ENCODE data around the gene RPN2. TPM values are rescaled to one million over a fixed set of nuclear protein-coding genes. Genes with fewer than 3 reads are reported as not detected.

Gene RPN2
- total RNA-seq, 6 experiments from 2014 or later = 91.7 to 188 (median 148) TPM

GRCh38 chr20:37204056-37204455 lies 24.9 kb downstream of the RPN2 start:
- H3K27ac ChIP-seq = no peak overlapping the region
- no peak for TF ChIP-seq POLR2A (IDR thresholded peaks at IDR 0.05)
- 64% methylated on average over 1 of the region's 3 CpGs for WGBS (ENCODE audit: insufficient coverage, low coverage, low lambda C conversion rate, missing lambda C conversion rate)
- no peaks in the 10 kb centered on the region for H3K9me3 ChIP-seq
- peaks cover 0 to 15% (median 0%) of the 10 kb centered on the region in 4 donors for H3K4me1 ChIP-seq
- intact Hi-C loops (cut with DNase I) = no loop called here
- no peak for ATAC-seq
- H3K4me3 ChIP-seq = no peak overlapping the region
- H3K36me3 ChIP-seq = peaks cover 0 to 93% (median 40%) of the 10 kb centered on the region in 4 donors
- H3K27me3 ChIP-seq = no peaks in the 10 kb centered on the region
- no peak for DNase-seq

- Histone ChIP-seq H3K4me3 (no peak overlapping the region), H3K36me3 (peaks cover 0 to 93% (median 45%) of the 10 kb centered on the region in 4 donors), H3K27me3 (no peaks in the 10 kb centered on the region), H3K4me1 (peaks cover 0 to 4% (median 0%) of the 10 kb centered on the region in 4 donors), H3K27ac (no peak overlapping the region), H3K9me3 (no peaks in the 10 kb centered on the region)
- intact Hi-C loops (cut with DNase I) = no loop called here
- DNase-seq (no peak), ATAC-seq (no peak)
- WGBS (ENCODE audit: insufficient coverage, low coverage, low lambda C conversion rate, missing lambda C conversion rate) = 66% methylated on average over 5 of the region's 6 CpGs
- TF ChIP-seq CTCF (IDR thresholded peaks at IDR 0.05) (no peak), POLR2A (IDR thresholded peaks at IDR 0.05) (no peak)
Measured at GRCh38 chr20:37205130-37205529, 26.0 kb downstream of the RPN2 start.

GRCh38 chr20:37205794-37206193 lies 26.7 kb downstream of the RPN2 start:
- no peaks in the 10 kb centered on the region for H3K27me3 ChIP-seq
- ATAC-seq = no peak
- H3K36me3 ChIP-seq = peaks cover 0 to 94% (median 47%) of the 10 kb centered on the region in 4 donors
- intact Hi-C loops (cut with DNase I) = no loop called here
- TF ChIP-seq POLR2A (IDR thresholded peaks at IDR 0.05) (no peak), CTCF (IDR thresholded peaks at IDR 0.05) (no peak)
- H3K4me3 ChIP-seq = no peak overlapping the region
- H3K27ac ChIP-seq = no peak overlapping the region
- no peaks in the 10 kb centered on the region for H3K9me3 ChIP-seq
- WGBS (ENCODE audit: insufficient coverage, low coverage, low lambda C conversion rate, missing lambda C conversion rate) = 83% methylated on average over 2 of the region's 2 CpGs
- DNase-seq = no peak
- H3K4me1 ChIP-seq = no peaks in the 10 kb centered on the region

GRCh38 chr20:37207171-37207570 lies 28.0 kb downstream of the RPN2 start:
- ATAC-seq (no peak), DNase-seq (no peak)
- intact Hi-C loops (cut with DNase I) = no loop called here
- Histone ChIP-seq H3K27me3 (no peaks in the 10 kb centered on the region), H3K4me3 (no peak overlapping the region), H3K9me3 (no peaks in the 10 kb centered on the region), H3K27ac (no peak overlapping the region), H3K4me1 (no peaks in the 10 kb centered on the region), H3K36me3 (peaks cover 0 to 96% (median 52%) of the 10 kb centered on the region in 4 donors)
- WGBS (ENCODE audit: insufficient coverage, low coverage, low lambda C conversion rate, missing lambda C conversion rate) = 90% methylated on average over 4 of the region's 11 CpGs
- TF ChIP-seq CTCF (IDR thresholded peaks at IDR 0.05) = no peak
- no peak for TF ChIP-seq POLR2A (IDR thresholded peaks at IDR 0.05)

- no peak for ATAC-seq
- no peak for DNase-seq
- Histone ChIP-seq H3K27me3 (no peaks in the 10 kb centered on the region), H3K27ac (no peak overlapping the region), H3K9me3 (no peaks in the 10 kb centered on the region), H3K36me3 (peaks cover 0 to 97% (median 50%) of the 10 kb centered on the region in 4 donors), H3K4me1 (no peaks in the 10 kb centered on the region), H3K4me3 (no peak overlapping the region)
- TF ChIP-seq POLR2A (IDR thresholded peaks at IDR 0.05) = no peak
- TF ChIP-seq CTCF (IDR thresholded peaks at IDR 0.05) = no peak
- intact Hi-C loops (cut with DNase I) = no loop called here
- 87% methylated on average over 3 of the region's 3 CpGs for WGBS (ENCODE audit: insufficient coverage, low coverage, low lambda C conversion rate, missing lambda C conversion rate)
Measured at GRCh38 chr20:37209193-37209592, 30.1 kb downstream of the RPN2 start.

Measured in right lobe of liver (tissue), 6 donors.